ENCODE results near the gene REEP1.

- TF ChIP-seq CTCF (optimal IDR thresholded peaks at IDR 0.05 in 1 of 3, IDR thresholded peaks at IDR 0.05 in 1 of 3, conservative IDR thresholded peaks at IDR 0.05 in 1 of 3; ENCODE audit: extremely low read depth in 1 of 3, insufficient read depth in 2 of 3, low read length in 3 of 3) (no peak), EZH2 (IDR thresholded peaks at IDR 0.05; ENCODE audit: low read length) (no peak)
Measured at GRCh38 chr2:86195055-86195807, 142.2 kb downstream of the REEP1 start, which contains the start of gene IMMT.

All from keratinocyte (primary cell).